Ureter (tissue), 1 donor: ENCODE results near the gene CLMN. TPM values are rescaled to one million over a fixed set of nuclear protein-coding genes. Genes with fewer than 3 reads are reported as not detected.

ENCODE experiments used
- DNase-seq: peaks from one replicate; pipeline ENCODE4 v3.0.0-alpha.2; 2020; ENCODE audit warnings: low spot score
- total RNA-seq: library from RNA; stranded (reverse); gene quantifications from one replicate; pipeline ENCODE4 v1.2.4, GENCODE V29; 2023
- donor health status: DM: yes; HTN: yes; CAD: no.

Gene CLMN
- total RNA-seq, 1 donor from 2014 or later, result 91.9 TPM

- no peak for DNase-seq
Observed at GRCh38 chr14:95345032-95345431, 25.3 kb upstream of the CLMN start.

- no peak for DNase-seq
Observed at GRCh38 chr14:95344536-95344935, 24.8 kb upstream of the CLMN start.

- no peak for DNase-seq
Observed at GRCh38 chr14:95341564-95341963, 21.9 kb upstream of the CLMN start.

GRCh38 chr14:95341115-95341514 lies 21.4 kb upstream of the CLMN start:
- no peak for DNase-seq

- peak; percentile 82 for DNase-seq
Observed at GRCh38 chr14:95340201-95340697, 20.5 kb upstream of the CLMN start.

GRCh38 chr14:95339301-95339865 lies 19.7 kb upstream of the CLMN start:
- no peak for DNase-seq

- DNase-seq, result no peak
Observed at GRCh38 chr14:95338436-95338835, 18.7 kb upstream of the CLMN start.

- DNase-seq, result no peak
Observed at GRCh38 chr14:95337041-95337595, 17.4 kb upstream of the CLMN start.

GRCh38 chr14:95336192-95336760 lies 16.6 kb upstream of the CLMN start:
- no peak for DNase-seq

GRCh38 chr14:95335071-95335470 lies 15.4 kb upstream of the CLMN start:
- DNase-seq, result no peak

- no peak for DNase-seq
Observed at GRCh38 chr14:95334044-95334443, 14.3 kb upstream of the CLMN start.

GRCh38 chr14:95332641-95333040 lies 12.9 kb upstream of the CLMN start:
- no peak for DNase-seq

GRCh38 chr14:95331708-95332408 lies 12.2 kb upstream of the CLMN start:
- DNase-seq, result no peak

- DNase-seq, result no peak
Observed at GRCh38 chr14:95330591-95331370, 11.1 kb upstream of the CLMN start.

GRCh38 chr14:95329941-95330340 lies 10.2 kb upstream of the CLMN start:
- no peak for DNase-seq

- no peak for DNase-seq
Observed at GRCh38 chr14:95328729-95329503, 9.2 kb upstream of the CLMN start.

- no peak for DNase-seq
Observed at GRCh38 chr14:95327558-95328374, 8.1 kb upstream of the CLMN start.

- no peak for DNase-seq
Observed at GRCh38 chr14:95326987-95327386, 7.3 kb upstream of the CLMN start.

- no peak for DNase-seq
Observed at GRCh38 chr14:95323917-95324316, 4.2 kb upstream of the CLMN start.

GRCh38 chr14:95323361-95323760 lies 3.7 kb upstream of the CLMN start:
- no peak for DNase-seq
